ENCODE measurements around the gene CXCL8. TPM values are rescaled to one million over a fixed set of nuclear protein-coding genes. Genes with fewer than 3 reads are reported as not detected.

Gene CXCL8
- total RNA-seq, 1 experiment from 2014 or later, result 477 TPM

DNA sequence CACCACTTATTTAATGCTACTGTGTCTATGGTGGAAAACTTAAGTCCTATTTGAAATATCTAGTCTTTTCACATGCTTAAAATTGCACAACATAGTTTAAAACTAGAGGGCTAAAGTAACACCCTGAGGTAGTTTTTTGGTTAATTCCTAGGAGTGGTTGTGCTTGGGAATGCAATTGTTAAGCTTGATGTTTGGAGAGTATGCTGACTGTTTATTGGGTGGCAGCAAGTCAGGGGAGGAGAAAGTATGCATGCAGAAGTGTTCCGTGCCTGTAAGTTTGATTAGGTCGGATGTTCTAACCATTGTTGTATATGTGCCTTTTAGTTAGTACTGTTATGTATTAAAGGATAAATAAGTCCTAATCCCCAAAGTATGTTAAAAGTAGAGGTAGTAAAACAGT lies 40.5 kb downstream of the CXCL8 start:
- ATAC-seq, result no peak
- CTCF ChIA-PET, result interaction anchor here (0.5 kb wide), 1 partner anchor 12 kb away, joined by 4 read pairs; no protein-coding TSS in a partner anchor

DNA sequence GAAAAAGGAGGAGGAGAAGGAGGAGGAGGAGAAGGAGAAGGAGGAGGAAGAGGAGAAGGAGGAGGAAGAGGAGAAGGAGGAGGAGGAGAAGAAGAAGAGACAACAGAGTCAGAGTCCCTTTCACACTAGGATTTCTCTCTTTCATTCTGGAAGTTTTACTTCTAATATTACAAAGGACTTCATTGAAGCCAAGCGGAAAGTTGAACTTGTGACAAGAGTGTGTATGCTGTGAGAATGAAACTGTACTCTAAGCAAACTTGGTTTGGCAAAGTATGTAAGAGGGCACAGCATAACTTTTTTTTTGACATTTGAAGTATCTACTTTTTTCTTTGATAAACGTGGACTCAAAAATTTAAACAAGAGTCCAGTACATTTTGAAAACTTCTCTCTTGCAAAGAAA lies 48.0 kb downstream of the CXCL8 start:
- H3F3A ChIP-seq (ENCODE audit: low read length, unreplicated experiment), result no peaks in the 10 kb centered on the region
- no peak overlapping the region for H3K4me3 ChIP-seq (ENCODE audit: low read length)
- DNase-seq (no peak), ATAC-seq (no peak)
- H3K4me2 ChIP-seq (ENCODE audit: low read length), result no peak overlapping the region
- no TSS peak for BruUV-seq (replicated peaks)
- peaks cover 6% of the 10 kb centered on the region; the same call in 1 of the 2 replicates for H3K4me1 ChIP-seq (ENCODE audit: insufficient read depth, low read length)
- H3K79me2 ChIP-seq (ENCODE audit: low read length), result no peaks in the 10 kb centered on the region
- ChIA-PET CTCF (no interaction called here), POLR2A (ENCODE audit: unreplicated experiment) (no interaction called here)
- intact Hi-C loops (cut with micrococcal nuclease), result loop anchor here (5.0 kb wide), 1 partner anchor 46 kb away; the partner anchor contains the start of gene CXCL8
- no peak overlapping the region for H2AFZ ChIP-seq (ENCODE audit: low read length)
- H3K27ac ChIP-seq (ENCODE audit: low read length), result no peak overlapping the region
- H3K9me2 ChIP-seq (replicated peaks; ENCODE audit: low read length), result no peaks in the 10 kb centered on the region
- no peak for TF ChIP-seq EZH2 (IDR thresholded peaks at IDR 0.05; ENCODE audit: low read length, unreplicated experiment)
- no peaks in the 10 kb centered on the region for H4K20me1 ChIP-seq (ENCODE audit: low read length)
- H3K36me3 ChIP-seq (ENCODE audit: low read depth, low read length), result no peaks in the 10 kb centered on the region
- H3K9ac ChIP-seq (ENCODE audit: low read length), result no peak overlapping the region
- no peaks in the 10 kb centered on the region for H3K9me3 ChIP-seq (ENCODE audit: low read length)
- no peaks in the 10 kb centered on the region for H3K27me3 ChIP-seq (ENCODE audit: low read length)

More for the DNA sequence above, 40.5 kb downstream of the CXCL8 start:
- Histone ChIP-seq H3K9me3 (ENCODE audit: low read length) (no peaks in the 10 kb centered on the region), H3K27ac (ENCODE audit: low read length) (no peak overlapping the region), H4K20me1 (ENCODE audit: low read length) (no peaks in the 10 kb centered on the region), H3K27me3 (ENCODE audit: low read length) (no peaks in the 10 kb centered on the region), H3K9ac (ENCODE audit: low read length) (no peak overlapping the region), H3K4me2 (ENCODE audit: low read length) (no peak overlapping the region), H3K4me1 (ENCODE audit: insufficient read depth, low read length) (peaks cover 13% of the 10 kb centered on the region; the same call in 1 of the 2 replicates), H3K4me3 (ENCODE audit: low read length) (no peak overlapping the region), H3K36me3 (ENCODE audit: low read depth, low read length) (no peaks in the 10 kb centered on the region), H3F3A (ENCODE audit: low read length, unreplicated experiment) (no peaks in the 10 kb centered on the region), H2AFZ (ENCODE audit: low read length) (no peak overlapping the region), H3K9me2 (replicated peaks; ENCODE audit: low read length) (no peaks in the 10 kb centered on the region), H3K79me2 (ENCODE audit: low read length) (no peaks in the 10 kb centered on the region)
- POLR2A ChIA-PET (ENCODE audit: unreplicated experiment), result no interaction called here
- intact Hi-C loops (cut with micrococcal nuclease), result no loop called here
- no TSS peak for BruUV-seq (replicated peaks)
- TF ChIP-seq EZH2 (IDR thresholded peaks at IDR 0.05; ENCODE audit: low read length, unreplicated experiment) (no peak), EZH2phosphoT487 (IDR thresholded peaks at IDR 0.05; ENCODE audit: borderline replicate concordance, low read length) (no peak)
- TF ChIP-seq, protein P1, sequence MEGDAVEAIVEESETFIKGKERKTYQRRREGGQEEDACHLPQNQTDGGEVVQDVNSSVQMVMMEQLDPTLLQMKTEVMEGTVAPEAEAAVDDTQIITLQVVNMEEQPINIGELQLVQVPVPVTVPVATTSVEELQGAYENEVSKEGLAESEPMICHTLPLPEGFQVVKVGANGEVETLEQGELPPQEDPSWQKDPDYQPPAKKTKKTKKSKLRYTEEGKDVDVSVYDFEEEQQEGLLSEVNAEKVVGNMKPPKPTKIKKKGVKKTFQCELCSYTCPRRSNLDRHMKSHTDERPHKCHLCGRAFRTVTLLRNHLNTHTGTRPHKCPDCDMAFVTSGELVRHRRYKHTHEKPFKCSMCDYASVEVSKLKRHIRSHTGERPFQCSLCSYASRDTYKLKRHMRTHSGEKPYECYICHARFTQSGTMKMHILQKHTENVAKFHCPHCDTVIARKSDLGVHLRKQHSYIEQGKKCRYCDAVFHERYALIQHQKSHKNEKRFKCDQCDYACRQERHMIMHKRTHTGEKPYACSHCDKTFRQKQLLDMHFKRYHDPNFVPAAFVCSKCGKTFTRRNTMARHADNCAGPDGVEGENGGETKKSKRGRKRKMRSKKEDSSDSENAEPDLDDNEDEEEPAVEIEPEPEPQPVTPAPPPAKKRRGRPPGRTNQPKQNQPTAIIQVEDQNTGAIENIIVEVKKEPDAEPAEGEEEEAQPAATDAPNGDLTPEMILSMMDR (conservative IDR thresholded peaks at IDR 0.05; ENCODE audit: low read depth, low read length), result no peak
- no peak for DNase-seq

Other genes starting within 250 kb of the CXCL8 start
- 0.69 and 1.1 TPM in 2 replicates for gene RASSF6, start 120.1 kb upstream of the CXCL8 start, total RNA-seq (2014; rRNA removed)
- gene CXCL6, start 96.1 kb downstream of the CXCL8 start, total RNA-seq (2014; rRNA removed), result 23.4 and 25.7 TPM in 2 replicates
- gene PF4V1, start 112.7 kb downstream of the CXCL8 start, total RNA-seq (2014; rRNA removed), result not detected in 2 replicates
- gene CXCL1, start 128.8 kb downstream of the CXCL8 start, total RNA-seq (2014; rRNA removed), result 239 and 267 TPM in 2 replicates
- gene PF4, start 241.5 kb downstream of the CXCL8 start, total RNA-seq (2014; rRNA removed), result 0.58 and 0.63 TPM in 2 replicates
- not detected in 2 replicates for gene PPBP, start 247.6 kb downstream of the CXCL8 start, total RNA-seq (2014; rRNA removed)